ENCODE data around the gene SLC30A5.
"Not testable (repeated sequence)": the region's sequence is repeated elsewhere in the genome, so short reads cannot be mapped to it uniquely, and the experiment has no call there.

The SLC30A5 gene

GRCh38 chr5:69078921-69079540 lies 14.8 kb upstream of the SLC30A5 start:
- no CpG with 5 or more reads among the region's 2 CpGs for WGBS (ENCODE audit: insufficient coverage, insufficient read length)
- no peak for DNase-seq (ENCODE audit: low read depth, low spot score)
- no peak overlapping the region for H3K4me3 ChIP-seq (ENCODE audit: low read length)
- H3K9me3 ChIP-seq (ENCODE audit: control insufficient read depth, insufficient read depth, low read length) = no peaks in the 10 kb centered on the region
- no peak overlapping the region for H3K27ac ChIP-seq (ENCODE audit: low read length)
- no peaks in the 10 kb centered on the region for H3K4me1 ChIP-seq (ENCODE audit: control insufficient read depth, insufficient read depth, low read length)
- no peaks in the 10 kb centered on the region for H3K27me3 ChIP-seq (ENCODE audit: control insufficient read depth, insufficient read depth, low read length)
- H3K36me3 ChIP-seq (ENCODE audit: control insufficient read depth, insufficient read depth, low read length) = no peaks in the 10 kb centered on the region

DNA sequence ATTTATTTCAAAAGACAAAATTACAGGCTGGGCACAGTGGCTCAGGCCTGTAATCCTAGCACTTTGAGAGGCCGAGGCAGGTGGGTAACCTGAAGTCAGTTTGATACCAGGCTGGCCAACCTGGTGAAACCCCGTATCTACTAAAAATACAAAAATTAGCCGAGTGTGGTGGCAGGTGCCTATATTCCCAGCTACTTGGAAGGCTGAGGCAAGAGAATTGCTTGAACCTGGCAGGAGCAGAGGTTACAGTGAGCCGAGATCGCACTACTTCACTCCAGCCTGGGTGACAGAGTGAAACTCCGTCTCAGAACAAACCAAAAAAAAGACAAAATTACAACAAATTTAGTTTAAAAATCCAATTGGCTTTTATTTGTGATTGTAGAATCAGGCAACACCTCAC lies 14.3 kb upstream of the SLC30A5 start:
- Histone ChIP-seq H3K4me1 (ENCODE audit: control insufficient read depth, insufficient read depth, low read length) (no peaks in the 10 kb centered on the region), H3K27me3 (ENCODE audit: control insufficient read depth, insufficient read depth, low read length) (no peaks in the 10 kb centered on the region), H3K36me3 (ENCODE audit: control insufficient read depth, insufficient read depth, low read length) (no peaks in the 10 kb centered on the region), H3K9me3 (ENCODE audit: control insufficient read depth, insufficient read depth, low read length) (no peaks in the 10 kb centered on the region), H3K4me3 (ENCODE audit: low read length) (no peak overlapping the region), H3K27ac (ENCODE audit: low read length) (no peak overlapping the region)
- no peak for DNase-seq (ENCODE audit: low read depth, low spot score)
- WGBS (ENCODE audit: insufficient coverage, insufficient read length) = no CpG with 5 or more reads among the region's 6 CpGs

GRCh38 chr5:69083412-69083811 lies 10.4 kb upstream of the SLC30A5 start:
- no peaks in the 10 kb centered on the region for H3K27me3 ChIP-seq (ENCODE audit: control insufficient read depth, insufficient read depth, low read length)
- H3K27ac ChIP-seq (ENCODE audit: low read length) = no peak overlapping the region
- no peak overlapping the region for H3K4me3 ChIP-seq (ENCODE audit: low read length)
- no peaks in the 10 kb centered on the region for H3K9me3 ChIP-seq (ENCODE audit: control insufficient read depth, insufficient read depth, low read length)
- no peaks in the 10 kb centered on the region for H3K36me3 ChIP-seq (ENCODE audit: control insufficient read depth, insufficient read depth, low read length)
- H3K4me1 ChIP-seq (ENCODE audit: control insufficient read depth, insufficient read depth, low read length) = no peaks in the 10 kb centered on the region
- peak; percentile 18 for DNase-seq (ENCODE audit: low read depth, low spot score)

- no peaks in the 10 kb centered on the region for H3K27me3 ChIP-seq (ENCODE audit: control insufficient read depth, insufficient read depth, low read length)
- H3K9me3 ChIP-seq (ENCODE audit: control insufficient read depth, insufficient read depth, low read length) = no peaks in the 10 kb centered on the region
- H3K4me1 ChIP-seq (ENCODE audit: control insufficient read depth, insufficient read depth, low read length) = no peaks in the 10 kb centered on the region
- no peaks in the 10 kb centered on the region for H3K36me3 ChIP-seq (ENCODE audit: control insufficient read depth, insufficient read depth, low read length)
- H3K4me3 ChIP-seq (ENCODE audit: low read length) = no peak overlapping the region
- no peak overlapping the region for H3K27ac ChIP-seq (ENCODE audit: low read length)
- DNase-seq (ENCODE audit: low read depth, low spot score) = no peak
- no CpG with 5 or more reads among the region's 3 CpGs for WGBS (ENCODE audit: insufficient coverage, insufficient read length)
These were observed 9.6 kb upstream of the SLC30A5 start for GRCh38 chr5:69084195-69084594.

- Histone ChIP-seq H3K4me3 (ENCODE audit: low read length) (no peak overlapping the region), H3K27ac (ENCODE audit: low read length) (no peak overlapping the region)
- no CpG with 5 or more reads among the region's 2 CpGs for WGBS (ENCODE audit: insufficient coverage, insufficient read length)
These were observed 8.9 kb upstream of the SLC30A5 start for GRCh38 chr5:69084903-69085302.

DNA sequence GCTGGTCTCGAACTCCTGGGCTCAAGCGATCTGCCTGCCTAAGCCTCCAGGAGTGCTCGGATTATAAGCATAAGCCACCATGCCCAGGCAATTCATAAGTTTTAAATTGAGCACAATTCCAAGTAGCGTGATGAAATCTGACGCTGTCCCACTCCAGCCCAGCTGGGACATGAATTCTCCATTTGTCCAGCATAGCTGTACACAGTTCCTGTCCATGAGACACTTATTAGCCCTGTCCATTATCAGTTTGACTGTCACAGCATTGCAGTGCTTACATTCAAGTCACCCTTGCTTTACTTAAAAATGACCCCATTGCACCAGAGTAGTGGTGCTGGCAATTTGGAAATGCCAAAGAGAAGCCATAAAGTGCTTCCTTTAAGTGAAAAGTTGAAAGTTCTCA lies 7.6 kb upstream of the SLC30A5 start:
- no peaks in the 10 kb centered on the region for H3K27me3 ChIP-seq (ENCODE audit: control insufficient read depth, insufficient read depth, low read length)
- WGBS (ENCODE audit: insufficient coverage, insufficient read length) = no CpG with 5 or more reads among the region's 5 CpGs
- no peak overlapping the region for H3K27ac ChIP-seq (ENCODE audit: low read length)
- DNase-seq (ENCODE audit: low read depth, low spot score) = no peak
- H3K36me3 ChIP-seq (ENCODE audit: control insufficient read depth, insufficient read depth, low read length) = no peaks in the 10 kb centered on the region
- H3K9me3 ChIP-seq (ENCODE audit: control insufficient read depth, insufficient read depth, low read length) = no peaks in the 10 kb centered on the region
- H3K4me3 ChIP-seq (ENCODE audit: low read length) = no peak overlapping the region
- H3K4me1 ChIP-seq (ENCODE audit: control insufficient read depth, insufficient read depth, low read length) = no peaks in the 10 kb centered on the region

More at GRCh38 chr5:69084903-69085302, 8.9 kb upstream of the SLC30A5 start:
- H3K4me1 ChIP-seq (ENCODE audit: control insufficient read depth, insufficient read depth, low read length) = no peaks in the 10 kb centered on the region
- no peaks in the 10 kb centered on the region for H3K27me3 ChIP-seq (ENCODE audit: control insufficient read depth, insufficient read depth, low read length)
- no peak for DNase-seq (ENCODE audit: low read depth, low spot score)
- no peaks in the 10 kb centered on the region for H3K9me3 ChIP-seq (ENCODE audit: control insufficient read depth, insufficient read depth, low read length)
- H3K36me3 ChIP-seq (ENCODE audit: control insufficient read depth, insufficient read depth, low read length) = no peaks in the 10 kb centered on the region

- not testable (repeated sequence) for H3K27me3 ChIP-seq (ENCODE audit: control insufficient read depth, insufficient read depth, low read length); H3K27ac ChIP-seq (ENCODE audit: low read length); H3K9me3 ChIP-seq (ENCODE audit: control insufficient read depth, insufficient read depth, low read length); DNase-seq (ENCODE audit: low read depth, low spot score); H3K36me3 ChIP-seq (ENCODE audit: control insufficient read depth, insufficient read depth, low read length); H3K4me3 ChIP-seq (ENCODE audit: low read length); H3K4me1 ChIP-seq (ENCODE audit: control insufficient read depth, insufficient read depth, low read length)
- no CpG with 5 or more reads among the region's 7 CpGs for WGBS (ENCODE audit: insufficient coverage, insufficient read length)
These were observed 5.8 kb upstream of the SLC30A5 start for GRCh38 chr5:69088006-69088405.

- no peak for DNase-seq (ENCODE audit: low read depth, low spot score)
- Histone ChIP-seq H3K36me3 (ENCODE audit: control insufficient read depth, insufficient read depth, low read length) (no peaks in the 10 kb centered on the region), H3K4me3 (ENCODE audit: low read length) (no peak overlapping the region), H3K9me3 (ENCODE audit: control insufficient read depth, insufficient read depth, low read length) (no peaks in the 10 kb centered on the region), H3K27me3 (ENCODE audit: control insufficient read depth, insufficient read depth, low read length) (no peaks in the 10 kb centered on the region), H3K27ac (ENCODE audit: low read length) (no peak overlapping the region), H3K4me1 (ENCODE audit: control insufficient read depth, insufficient read depth, low read length) (no peaks in the 10 kb centered on the region)
- no CpG with 5 or more reads among the region's 3 CpGs for WGBS (ENCODE audit: insufficient coverage, insufficient read length)
These were observed 3.7 kb upstream of the SLC30A5 start for GRCh38 chr5:69090158-69090557.

- H3K4me1 ChIP-seq (ENCODE audit: control insufficient read depth, insufficient read depth, low read length) = no peaks in the 10 kb centered on the region
- DNase-seq (ENCODE audit: low read depth, low spot score) = no peak
- H3K4me3 ChIP-seq (ENCODE audit: low read length) = no peak overlapping the region
- no peaks in the 10 kb centered on the region for H3K27me3 ChIP-seq (ENCODE audit: control insufficient read depth, insufficient read depth, low read length)
- H3K9me3 ChIP-seq (ENCODE audit: control insufficient read depth, insufficient read depth, low read length) = no peaks in the 10 kb centered on the region
- no peaks in the 10 kb centered on the region for H3K36me3 ChIP-seq (ENCODE audit: control insufficient read depth, insufficient read depth, low read length)
- H3K27ac ChIP-seq (ENCODE audit: low read length) = no peak overlapping the region
- 100% methylated on average over 1 of the region's 6 CpGs for WGBS (ENCODE audit: insufficient coverage, insufficient read length)
These were observed 2.0 kb upstream of the SLC30A5 start for GRCh38 chr5:69091771-69092170.

GRCh38 chr5:69092969-69093368 lies 845 bp upstream of the SLC30A5 start:
- no CpG with 5 or more reads among the region's 6 CpGs for WGBS (ENCODE audit: insufficient coverage, insufficient read length)
- Histone ChIP-seq H3K9me3 (ENCODE audit: control insufficient read depth, insufficient read depth, low read length) (no peaks in the 10 kb centered on the region), H3K27me3 (ENCODE audit: control insufficient read depth, insufficient read depth, low read length) (no peaks in the 10 kb centered on the region), H3K4me1 (ENCODE audit: control insufficient read depth, insufficient read depth, low read length) (no peaks in the 10 kb centered on the region), H3K27ac (ENCODE audit: low read length) (no peak overlapping the region), H3K36me3 (ENCODE audit: control insufficient read depth, insufficient read depth, low read length) (no peaks in the 10 kb centered on the region), H3K4me3 (ENCODE audit: low read length) (no peak overlapping the region)
- DNase-seq (ENCODE audit: low read depth, low spot score) = no peak

DNA sequence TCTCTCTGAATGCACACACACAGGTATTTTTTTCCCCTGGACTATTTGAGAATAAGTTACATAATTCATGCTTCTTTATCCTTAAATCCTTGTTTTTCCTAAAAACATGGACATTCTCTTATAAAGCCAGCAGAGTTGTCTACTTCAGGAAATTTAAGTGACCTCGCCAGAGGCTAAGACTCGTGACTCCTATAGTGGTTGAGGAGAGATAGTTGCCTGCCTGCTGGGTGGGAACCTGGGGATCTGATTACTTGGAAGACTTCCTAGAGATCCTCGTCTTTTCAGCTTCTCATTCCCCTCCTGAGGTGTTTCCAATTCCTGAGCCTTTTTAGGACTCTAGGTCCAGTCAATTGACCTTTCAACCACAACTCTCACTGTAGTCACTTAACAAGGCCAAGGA lies 5.5 kb downstream of the SLC30A5 start:
- no CpG with 5 or more reads among the region's 3 CpGs for WGBS (ENCODE audit: insufficient coverage, insufficient read length)
- Histone ChIP-seq H3K27ac (ENCODE audit: low read length) (no peak overlapping the region), H3K36me3 (ENCODE audit: control insufficient read depth, insufficient read depth, low read length) (no peaks in the 10 kb centered on the region; the same call in 1 of the 2 replicates), H3K27me3 (ENCODE audit: control insufficient read depth, insufficient read depth, low read length) (no peaks in the 10 kb centered on the region), H3K9me3 (ENCODE audit: control insufficient read depth, insufficient read depth, low read length) (no peaks in the 10 kb centered on the region), H3K4me1 (ENCODE audit: control insufficient read depth, insufficient read depth, low read length) (no peaks in the 10 kb centered on the region), H3K4me3 (ENCODE audit: low read length) (no peak overlapping the region)
- DNase-seq (ENCODE audit: low read depth, low spot score) = no peak

Data from iPS DF 6.9 (cell line).